ENCODE data around the gene RFNG.
A peak's percentile ranks its signal among the peaks of the same experiment; 100 is the strongest.

Gene RFNG

GRCh38 chr17:82029990-82030469, 21.6 kb downstream of the RFNG start:
- no peak for DNase-seq

- DNase-seq: no peak
These were observed 22.2 kb downstream of the RFNG start for GRCh38 chr17:82029391-82029790.

- no peak for DNase-seq
These were observed 22.6 kb downstream of the RFNG start for GRCh38 chr17:82028966-82029365.

- no peak for DNase-seq
These were observed 23.4 kb downstream of the RFNG start for GRCh38 chr17:82028246-82028645.

- DNase-seq: no peak
These were observed 26.1 kb downstream of the RFNG start for GRCh38 chr17:82025401-82026107.

- no peak for DNase-seq
These were observed 26.8 kb downstream of the RFNG start for GRCh38 chr17:82024859-82025258.

- peak in 1 of 56 donors; percentile 54 for DNase-seq
These were observed 28.0 kb downstream of the RFNG start for GRCh38 chr17:82023447-82024241.

- DNase-seq: peak; percentile 95 to 100 (median 100)
These were observed 28.6 kb downstream of the RFNG start, which contains the start of gene LRRC45 for GRCh38 chr17:82022981-82023446. TSS of gene LRRC45 (plus strand) at chr17:82023305. CDS start at chr17:82023644, 339 bp downstream.

- DNase-seq: no peak
These were observed 29.2 kb downstream of the RFNG start, which contains the start of gene CENPX for GRCh38 chr17:82022310-82022980. TSS of gene CENPX (minus strand) at chr17:82022878. CDS start at chr17:82022861, 17 bp downstream.

GRCh38 chr17:82021900-82022309, 29.7 kb downstream of the RFNG start:
- DNase-seq: no peak

GRCh38 chr17:82021107-82021899, 30.3 kb downstream of the RFNG start:
- peak in 51 of 56 donors; percentile 8 to 86 (median 60) for DNase-seq

- no peak for DNase-seq
These were observed 31.0 kb downstream of the RFNG start for GRCh38 chr17:82020572-82021106.

- DNase-seq: peak in 6 of 56 donors; percentile 9 to 51 (median 26)
These were observed 31.7 kb downstream of the RFNG start for GRCh38 chr17:82019690-82020571.

GRCh38 chr17:82018989-82019689, 32.5 kb downstream of the RFNG start:
- no peak for DNase-seq

GRCh38 chr17:82018152-82018988, 33.2 kb downstream of the RFNG start:
- no peak for DNase-seq

- no peak for DNase-seq
These were observed 33.9 kb downstream of the RFNG start for GRCh38 chr17:82017612-82018151.

- no peak for DNase-seq
These were observed 34.6 kb downstream of the RFNG start for GRCh38 chr17:82016875-82017459.

Measured in nucleus accumbens (tissue), 56 donors.